Measurements from ENCODE around the gene CPLANE1. TPM values are rescaled to one million over a fixed set of nuclear protein-coding genes. Genes with fewer than 3 reads are reported as not detected.
"Not testable (repeated sequence)": the region's sequence is repeated elsewhere in the genome, so short reads cannot be mapped to it uniquely, and the experiment has no call there.

Gene CPLANE1
- polyA plus RNA-seq, 1 experiment = 18.5 TPM

- Histone ChIP-seq H3K27me3 (ENCODE audit: control insufficient read depth, insufficient read depth, low read length) (no peaks in the 10 kb centered on the region), H3K9me3 (ENCODE audit: control insufficient read depth, insufficient read depth, low read length) (no peaks in the 10 kb centered on the region), H3K4me3 (ENCODE audit: low read depth, low read length) (no peak overlapping the region), H3K27ac (ENCODE audit: low read depth, low read length) (no peak overlapping the region)
- ChIA-PET CTCF (interaction anchor here (0.6 kb wide), 1 partner anchor 164 kb away, joined by 3 read pairs; no protein-coding TSS in a partner anchor), POLR2A (no interaction called here)
- TF ChIP-seq, protein P1, sequence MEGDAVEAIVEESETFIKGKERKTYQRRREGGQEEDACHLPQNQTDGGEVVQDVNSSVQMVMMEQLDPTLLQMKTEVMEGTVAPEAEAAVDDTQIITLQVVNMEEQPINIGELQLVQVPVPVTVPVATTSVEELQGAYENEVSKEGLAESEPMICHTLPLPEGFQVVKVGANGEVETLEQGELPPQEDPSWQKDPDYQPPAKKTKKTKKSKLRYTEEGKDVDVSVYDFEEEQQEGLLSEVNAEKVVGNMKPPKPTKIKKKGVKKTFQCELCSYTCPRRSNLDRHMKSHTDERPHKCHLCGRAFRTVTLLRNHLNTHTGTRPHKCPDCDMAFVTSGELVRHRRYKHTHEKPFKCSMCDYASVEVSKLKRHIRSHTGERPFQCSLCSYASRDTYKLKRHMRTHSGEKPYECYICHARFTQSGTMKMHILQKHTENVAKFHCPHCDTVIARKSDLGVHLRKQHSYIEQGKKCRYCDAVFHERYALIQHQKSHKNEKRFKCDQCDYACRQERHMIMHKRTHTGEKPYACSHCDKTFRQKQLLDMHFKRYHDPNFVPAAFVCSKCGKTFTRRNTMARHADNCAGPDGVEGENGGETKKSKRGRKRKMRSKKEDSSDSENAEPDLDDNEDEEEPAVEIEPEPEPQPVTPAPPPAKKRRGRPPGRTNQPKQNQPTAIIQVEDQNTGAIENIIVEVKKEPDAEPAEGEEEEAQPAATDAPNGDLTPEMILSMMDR (IDR thresholded peaks at IDR 0.05; ENCODE audit: low read depth, low read length) = no peak
- no peak for DNase-seq (ENCODE audit: low read depth, low spot score)
Observed at GRCh38 chr5:37111426-37112382, 137.5 kb downstream of the CPLANE1 start.

DNA sequence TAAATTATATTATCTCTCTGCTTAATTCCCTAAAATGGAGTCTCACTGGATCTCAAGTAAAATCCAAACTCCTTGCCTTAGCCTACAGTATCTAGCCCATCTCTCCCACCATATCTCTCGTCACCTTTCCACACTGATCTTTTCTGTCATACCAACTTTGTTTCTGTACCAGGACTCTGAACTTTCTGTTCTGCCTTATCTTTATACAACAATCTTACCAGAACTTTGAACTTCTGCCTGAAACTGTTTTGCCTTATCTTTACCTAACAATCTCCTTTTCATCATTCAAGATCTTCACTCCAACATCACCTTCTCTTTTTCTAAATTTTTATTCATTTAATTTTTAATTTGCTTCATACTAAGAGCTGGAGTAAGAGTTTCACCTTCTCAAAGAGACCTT, 139.0 kb downstream of the CPLANE1 start:
- H3K27ac ChIP-seq (ENCODE audit: low read depth, low read length) = no peak overlapping the region
- H3K9me3 ChIP-seq (ENCODE audit: control insufficient read depth, insufficient read depth, low read length) = no peaks in the 10 kb centered on the region
- DNase-seq (ENCODE audit: low read depth, low spot score) = no peak
- ChIA-PET CTCF (interaction anchor here (0.7 kb wide), 1 partner anchor 58 kb away, joined by 3 read pairs; no protein-coding TSS in a partner anchor), POLR2A (no interaction called here)
- TF ChIP-seq, protein P1 (IDR thresholded peaks at IDR 0.05; ENCODE audit: low read depth, low read length) = no peak
- H3K4me3 ChIP-seq (ENCODE audit: low read depth, low read length) = no peak overlapping the region
- H3K27me3 ChIP-seq (ENCODE audit: control insufficient read depth, insufficient read depth, low read length) = no peaks in the 10 kb centered on the region

DNA sequence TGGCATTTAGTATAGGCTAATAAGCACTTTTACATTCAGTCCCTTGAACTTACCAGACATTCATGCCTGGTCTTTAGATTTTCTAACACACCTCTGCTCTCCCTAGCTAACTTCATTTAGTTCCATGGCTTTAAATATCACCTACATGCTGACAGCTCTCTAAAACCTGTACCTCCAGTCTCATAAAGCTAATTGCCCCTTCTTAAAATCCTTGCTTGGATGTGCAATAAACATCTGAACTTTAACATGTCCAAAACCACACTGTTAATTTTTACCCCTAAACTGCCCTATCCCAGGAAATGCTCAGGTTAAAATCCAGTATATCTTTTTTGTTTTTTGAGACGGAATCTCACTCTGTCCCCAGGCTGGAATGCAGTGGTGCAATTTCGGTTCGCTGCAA, 139.8 kb downstream of the CPLANE1 start:
- H3K27ac ChIP-seq (ENCODE audit: low read depth, low read length) = no peak overlapping the region
- CTCF ChIA-PET = no interaction called here
- TF ChIP-seq, protein P1 (IDR thresholded peaks at IDR 0.05; ENCODE audit: low read depth, low read length) = no peak
- DNase-seq (ENCODE audit: low read depth, low spot score) = no peak
- H3K9me3 ChIP-seq (ENCODE audit: control insufficient read depth, insufficient read depth, low read length) = no peaks in the 10 kb centered on the region
- POLR2A ChIA-PET = no interaction called here
- H3K4me3 ChIP-seq (ENCODE audit: low read depth, low read length) = no peak overlapping the region
- H3K27me3 ChIP-seq (ENCODE audit: control insufficient read depth, insufficient read depth, low read length) = no peaks in the 10 kb centered on the region

DNA sequence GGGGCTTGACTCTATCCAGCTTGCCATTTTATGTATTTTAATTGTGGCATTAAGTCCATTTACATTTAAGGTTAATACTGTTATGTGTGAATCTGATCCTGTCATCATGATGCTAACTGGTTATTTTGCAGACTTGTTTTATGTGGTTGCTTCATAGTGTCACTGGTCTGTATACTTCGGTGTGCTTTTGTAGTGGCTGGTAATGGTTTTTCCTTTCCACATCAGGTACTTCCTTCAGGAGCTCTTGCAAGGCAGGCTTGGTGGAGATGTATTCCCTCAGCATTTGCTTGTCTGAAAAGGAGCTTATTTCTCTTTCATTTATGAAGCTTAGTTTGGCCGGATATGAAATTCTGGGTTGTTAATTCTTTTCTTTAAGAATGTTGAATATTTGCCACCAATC, 145.9 kb downstream of the CPLANE1 start:
- TF ChIP-seq, protein P1 (IDR thresholded peaks at IDR 0.05; ENCODE audit: low read depth, low read length) = no peak
- Histone ChIP-seq H3K27ac (ENCODE audit: low read depth, low read length) (no peak overlapping the region), H3K27me3 (ENCODE audit: control insufficient read depth, insufficient read depth, low read length) (no peaks in the 10 kb centered on the region), H3K9me3 (ENCODE audit: control insufficient read depth, insufficient read depth, low read length) (no peaks in the 10 kb centered on the region), H3K4me3 (ENCODE audit: low read depth, low read length) (no peak overlapping the region)
- POLR2A ChIA-PET = no interaction called here
- CTCF ChIA-PET = interaction anchor here (1.2 kb wide), 1 partner anchor 10 kb away, joined by 3 read pairs; no protein-coding TSS in a partner anchor
- DNase-seq (ENCODE audit: low read depth, low spot score) = no peak

- H3K27me3 ChIP-seq (ENCODE audit: control insufficient read depth, insufficient read depth, low read length); H3K9me3 ChIP-seq (ENCODE audit: control insufficient read depth, insufficient read depth, low read length); CTCF ChIA-PET; H3K27ac ChIP-seq (ENCODE audit: low read depth, low read length); DNase-seq (ENCODE audit: low read depth, low spot score); POLR2A ChIA-PET; H3K4me3 ChIP-seq (ENCODE audit: low read depth, low read length): not testable (repeated sequence)
Observed at GRCh38 chr5:37099267-37099666, 149.9 kb downstream of the CPLANE1 start.

- H3K4me3 ChIP-seq (ENCODE audit: low read depth, low read length) = not testable (repeated sequence)
Observed at GRCh38 chr5:37093795-37094194, 155.4 kb downstream of the CPLANE1 start.

More at GRCh38 chr5:37093795-37094194, 155.4 kb downstream of the CPLANE1 start:
- POLR2A ChIA-PET; CTCF ChIA-PET; DNase-seq (ENCODE audit: low read depth, low spot score); H3K27me3 ChIP-seq (ENCODE audit: control insufficient read depth, insufficient read depth, low read length); H3K27ac ChIP-seq (ENCODE audit: low read depth, low read length); H3K9me3 ChIP-seq (ENCODE audit: control insufficient read depth, insufficient read depth, low read length): not testable (repeated sequence)
